ENCODE data around the gene TNFRSF21.
"Not testable (repeated sequence)": the region's sequence is repeated elsewhere in the genome, so short reads cannot be mapped to it uniquely, and the experiment has no call there.

TNFRSF21 gene

GRCh38 chr6:47231151-47231550, 78.6 kb downstream of the TNFRSF21 start:
- DNase-seq (ENCODE audit: insufficient read length, low spot score) (no peak), FAIRE-seq (no peak)

GRCh38 chr6:47230579-47230978, 79.1 kb downstream of the TNFRSF21 start:
- FAIRE-seq (no peak), DNase-seq (ENCODE audit: insufficient read length, low spot score) (no peak)

- no peak for DNase-seq (ENCODE audit: insufficient read length, low spot score)
- no peak for FAIRE-seq
Observed at GRCh38 chr6:47229255-47229654, 80.5 kb downstream of the TNFRSF21 start.

GRCh38 chr6:47228093-47228492, 81.6 kb downstream of the TNFRSF21 start:
- FAIRE-seq; DNase-seq (ENCODE audit: insufficient read length, low spot score): not testable (repeated sequence)

GRCh38 chr6:47223251-47223650, 86.5 kb downstream of the TNFRSF21 start:
- FAIRE-seq, result not testable (repeated sequence)

GRCh38 chr6:47221565-47221964, 88.1 kb downstream of the TNFRSF21 start:
- DNase-seq (ENCODE audit: insufficient read length, low spot score) (no peak), FAIRE-seq (no peak)

More at GRCh38 chr6:47223251-47223650, 86.5 kb downstream of the TNFRSF21 start:
- not testable (repeated sequence) for DNase-seq (ENCODE audit: insufficient read length, low spot score)

GRCh38 chr6:47209632-47210031, 100.1 kb downstream of the TNFRSF21 start:
- FAIRE-seq (no peak), DNase-seq (ENCODE audit: insufficient read length, low spot score) (no peak)

- no peak for DNase-seq (ENCODE audit: insufficient read length, low spot score)
- FAIRE-seq, result no peak
Observed at GRCh38 chr6:47207261-47207660, 102.4 kb downstream of the TNFRSF21 start.

GRCh38 chr6:47206626-47207025, 103.1 kb downstream of the TNFRSF21 start:
- no peak for DNase-seq (ENCODE audit: insufficient read length, low spot score)
- no peak for FAIRE-seq

GRCh38 chr6:47203938-47204611, 105.6 kb downstream of the TNFRSF21 start:
- DNase-seq (ENCODE audit: insufficient read length, low spot score) (no peak), FAIRE-seq (no peak)

- DNase-seq (ENCODE audit: insufficient read length, low spot score) (no peak), FAIRE-seq (no peak)
Observed at GRCh38 chr6:47203266-47203937, 106.3 kb downstream of the TNFRSF21 start.

GRCh38 chr6:47202644-47203205, 107.0 kb downstream of the TNFRSF21 start:
- DNase-seq (ENCODE audit: insufficient read length, low spot score) (no peak), FAIRE-seq (no peak)

GRCh38 chr6:47200536-47201334, 109.0 kb downstream of the TNFRSF21 start:
- FAIRE-seq (no peak), DNase-seq (ENCODE audit: insufficient read length, low spot score) (no peak)

- FAIRE-seq (no peak), DNase-seq (ENCODE audit: insufficient read length, low spot score) (no peak)
Observed at GRCh38 chr6:47197682-47198640, 111.7 kb downstream of the TNFRSF21 start.

- FAIRE-seq (no peak), DNase-seq (ENCODE audit: insufficient read length, low spot score) (no peak)
Observed at GRCh38 chr6:47196113-47196512, 113.6 kb downstream of the TNFRSF21 start.

GRCh38 chr6:47195011-47195650, 114.6 kb downstream of the TNFRSF21 start:
- no peak for FAIRE-seq
- no peak for DNase-seq (ENCODE audit: insufficient read length, low spot score)

- DNase-seq (ENCODE audit: insufficient read length, low spot score) (peak; percentile 31), FAIRE-seq (peak; percentile 49)
Observed at GRCh38 chr6:47188588-47189021, 121.1 kb downstream of the TNFRSF21 start.

- DNase-seq (ENCODE audit: insufficient read length, low spot score) (no peak), FAIRE-seq (no peak)
Observed at GRCh38 chr6:47187893-47188587, 121.7 kb downstream of the TNFRSF21 start.

- no peak for DNase-seq (ENCODE audit: insufficient read length, low spot score)
- no peak for FAIRE-seq
Observed at GRCh38 chr6:47187113-47187512, 122.6 kb downstream of the TNFRSF21 start.
